Heart left ventricle (tissue), 13 donors: ENCODE measurements around the gene COPS6.

ENCODE experiments used
- POLR2A ChIP-seq, 2 donors: fragments of 450-650 bp; IDR thresholded peaks; one replicate each; pipeline ENCODE4 v1.6.1; 2017; ENCODE audit warnings: antibody characterized with exemption in 2 of 2, mild to moderate bottlenecking in 2 of 2, moderate library complexity in 2 of 2
- TF ChIP-seq, protein P1 (sequence below), 12 donors: fragments of 200-600 bp; sonication (generic) in 4 of 12; IDR thresholded peaks; one replicate each; pipeline versions ENCODE4 v1.5.0 to v1.8.0; 2018 to 2022; ENCODE audit warnings: antibody characterized with exemption in 12 of 12, mild to moderate bottlenecking in 5 of 12
- donor health status: ischemic (EF 13 %, LVEDD 7.1; RV severe dilation, severe dysfunction).
- donor health status: DM: no; HTN: yes; CAD: no.
- donor health status: DM: no; HTN: no; CAD: no.
- donor health status: ischemic (EF 25% LVEDD 6.9; RV normal size, moderate dysfunction).
- donor health status: ischemic (EF 25% LVEDD 5.7; RV mildly dilated, moderate dysfunction).
- donor health status: ischemic (EF 35%, LVEDD 5.7; RV mildly dilated, moderate dysfunction).
- donor health status: nonischemic (EF 11% LVEDD 7.7; RV severe dilation, severe dysfunction).
- donor health status: DM: yes; HTN: yes; CAD: no.
- donor health status: PGD.
- donor health status: ischemic (EF 29% LVEDD 5.4; RV normal size, mild dysfunction).
- donor health status: nonischemic (EF 23%, LVEDD 6.1; RV moderate dilation, normal function).

DNA sequence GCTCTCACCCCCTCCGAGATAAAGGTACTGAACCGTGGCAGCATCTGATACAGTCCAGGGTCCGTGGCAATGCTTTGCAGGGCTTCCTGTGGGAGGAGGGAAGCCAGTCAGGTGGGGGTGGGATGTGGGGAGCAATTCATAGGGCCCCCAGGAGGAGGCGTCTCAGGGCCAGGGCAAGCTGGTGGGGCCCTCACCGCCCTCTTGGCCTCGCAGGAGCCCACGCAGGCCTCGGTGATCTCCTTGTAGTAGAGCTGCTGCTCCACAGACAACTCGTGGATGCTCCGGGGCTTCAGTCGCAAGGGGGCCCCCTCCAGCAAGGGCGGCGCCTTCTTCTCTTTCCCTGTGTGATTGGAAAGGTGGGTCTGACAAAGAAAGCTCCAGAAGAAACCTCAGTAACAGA lies 23.1 kb downstream of the COPS6 start:
- TF ChIP-seq, protein P1, sequence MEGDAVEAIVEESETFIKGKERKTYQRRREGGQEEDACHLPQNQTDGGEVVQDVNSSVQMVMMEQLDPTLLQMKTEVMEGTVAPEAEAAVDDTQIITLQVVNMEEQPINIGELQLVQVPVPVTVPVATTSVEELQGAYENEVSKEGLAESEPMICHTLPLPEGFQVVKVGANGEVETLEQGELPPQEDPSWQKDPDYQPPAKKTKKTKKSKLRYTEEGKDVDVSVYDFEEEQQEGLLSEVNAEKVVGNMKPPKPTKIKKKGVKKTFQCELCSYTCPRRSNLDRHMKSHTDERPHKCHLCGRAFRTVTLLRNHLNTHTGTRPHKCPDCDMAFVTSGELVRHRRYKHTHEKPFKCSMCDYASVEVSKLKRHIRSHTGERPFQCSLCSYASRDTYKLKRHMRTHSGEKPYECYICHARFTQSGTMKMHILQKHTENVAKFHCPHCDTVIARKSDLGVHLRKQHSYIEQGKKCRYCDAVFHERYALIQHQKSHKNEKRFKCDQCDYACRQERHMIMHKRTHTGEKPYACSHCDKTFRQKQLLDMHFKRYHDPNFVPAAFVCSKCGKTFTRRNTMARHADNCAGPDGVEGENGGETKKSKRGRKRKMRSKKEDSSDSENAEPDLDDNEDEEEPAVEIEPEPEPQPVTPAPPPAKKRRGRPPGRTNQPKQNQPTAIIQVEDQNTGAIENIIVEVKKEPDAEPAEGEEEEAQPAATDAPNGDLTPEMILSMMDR (IDR thresholded peaks at IDR 0.05) = no peak
- TF ChIP-seq POLR2A (IDR thresholded peaks at IDR 0.05) = no peak
